NCI-H82 (cell line): ENCODE data around the gene MOCS3.

Experiments
- DNase-seq: peaks from one replicate; lab custom pipeline; 2025; lab: John Stamatoyannopoulos, UW

The MOCS3 gene

DNA sequence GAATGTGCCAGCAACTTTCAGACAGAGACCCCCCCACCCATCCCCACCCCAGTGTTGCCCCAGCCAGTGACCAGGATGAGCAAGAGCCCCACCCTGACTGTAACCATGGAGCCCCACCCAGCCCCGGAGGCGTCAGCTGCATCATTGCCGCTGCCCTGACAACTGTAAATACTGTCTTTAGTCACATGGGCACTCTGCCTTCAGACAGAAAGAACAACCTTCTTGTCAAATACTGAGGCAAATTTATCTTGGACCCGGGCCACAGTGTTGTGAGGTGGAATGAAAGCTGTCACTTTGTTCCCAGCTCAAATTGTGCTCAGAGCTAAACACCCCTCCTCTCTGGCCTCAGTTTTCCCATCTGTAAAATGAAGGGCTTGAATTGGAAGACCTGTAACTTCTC, 23.7 kb downstream of the MOCS3 start:
- no peak for DNase-seq

DNA sequence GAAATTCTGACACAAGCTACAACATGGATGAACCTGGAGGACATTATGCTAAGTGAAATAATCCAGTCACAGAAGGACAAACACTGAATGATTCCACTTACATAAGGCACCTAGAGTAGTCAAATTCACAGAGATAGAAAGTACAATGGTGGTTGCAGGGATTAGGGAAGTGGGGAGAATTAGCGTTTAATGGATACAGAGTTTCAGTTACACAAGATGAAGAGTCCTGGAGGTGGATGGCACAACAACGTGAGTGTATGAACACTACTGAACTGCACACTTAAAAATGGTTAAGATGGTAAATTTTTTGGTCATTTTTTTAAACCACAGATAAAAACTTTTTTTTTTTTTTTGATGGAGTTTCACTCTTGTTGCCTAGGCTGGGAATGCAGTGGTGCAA, 24.7 kb downstream of the MOCS3 start:
- DNase-seq = no peak

DNA sequence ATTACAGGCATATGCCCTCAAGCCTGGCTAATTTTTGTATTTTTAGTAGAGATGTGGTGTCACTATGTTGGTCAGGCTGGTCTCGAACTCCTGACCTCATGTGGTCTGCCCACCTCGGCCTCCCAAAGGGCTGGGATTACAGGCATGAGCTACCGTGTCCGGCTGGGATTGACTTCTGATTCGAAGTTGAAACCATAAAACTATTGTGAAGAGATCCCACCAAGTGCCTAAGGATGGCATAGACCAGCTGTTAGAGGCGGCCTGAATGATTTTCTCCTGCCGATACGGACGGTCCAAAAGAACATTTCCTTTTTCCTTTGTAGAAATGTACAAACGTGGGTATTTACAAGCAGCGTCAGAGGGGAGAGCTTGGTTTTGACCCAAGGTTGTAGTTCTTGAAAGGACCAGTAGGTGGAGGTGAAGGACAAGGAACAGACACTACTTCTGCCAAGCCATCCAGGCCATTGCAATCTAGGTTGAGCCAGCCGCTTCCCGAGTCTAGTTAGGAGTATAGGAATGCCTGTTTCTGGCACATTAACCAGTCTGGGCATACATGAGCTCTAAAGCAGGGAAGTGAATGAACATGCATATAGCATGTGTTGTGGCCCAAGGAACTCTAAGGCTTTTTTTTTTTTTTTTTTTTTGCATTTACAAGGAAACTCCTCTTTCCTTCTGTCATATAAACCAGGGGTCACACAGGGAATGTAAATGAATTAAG, 29.0 kb downstream of the MOCS3 start:
- peak; percentile 92 for DNase-seq

DNA sequence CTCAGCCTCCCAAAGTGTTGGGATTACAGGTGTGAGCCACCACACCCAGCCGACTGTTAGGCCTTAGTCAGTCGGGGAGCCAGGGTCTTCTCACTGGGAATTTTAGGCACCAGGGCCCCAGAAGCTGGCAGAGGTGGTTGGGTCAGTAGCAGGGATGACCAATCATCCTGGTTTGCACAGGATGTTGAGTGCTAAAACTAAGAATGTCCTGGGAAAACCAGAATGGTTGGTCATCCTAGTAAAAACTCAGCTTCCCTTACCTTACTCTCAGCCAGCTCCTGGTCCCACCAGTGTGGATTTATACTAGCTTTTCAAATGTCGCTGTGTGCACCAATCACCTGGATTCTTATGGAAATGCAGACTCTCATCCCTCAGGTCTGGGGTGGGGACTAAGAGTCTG, 32.5 kb downstream of the MOCS3 start:
- no peak for DNase-seq

DNA sequence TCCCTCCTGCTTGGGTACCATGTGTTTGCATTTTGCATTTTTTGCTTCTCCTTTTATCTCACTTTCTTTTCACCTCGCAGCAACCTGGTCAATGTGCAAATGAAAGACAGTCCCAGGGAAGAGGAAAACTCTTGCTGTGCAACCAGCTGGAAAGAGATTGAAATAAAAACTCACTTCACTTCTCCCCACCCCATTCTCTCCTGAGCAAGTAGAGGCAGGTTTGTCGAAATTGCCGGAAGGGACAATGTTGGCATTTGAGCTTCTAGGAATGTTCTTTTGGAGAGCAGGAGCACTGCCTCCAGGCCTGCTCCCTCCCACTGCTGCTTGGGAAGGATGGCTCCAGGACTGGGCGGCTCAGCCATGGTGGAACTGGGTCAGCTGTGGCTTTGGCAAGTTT, 33.7 kb downstream of the MOCS3 start:
- no peak for DNase-seq

DNA sequence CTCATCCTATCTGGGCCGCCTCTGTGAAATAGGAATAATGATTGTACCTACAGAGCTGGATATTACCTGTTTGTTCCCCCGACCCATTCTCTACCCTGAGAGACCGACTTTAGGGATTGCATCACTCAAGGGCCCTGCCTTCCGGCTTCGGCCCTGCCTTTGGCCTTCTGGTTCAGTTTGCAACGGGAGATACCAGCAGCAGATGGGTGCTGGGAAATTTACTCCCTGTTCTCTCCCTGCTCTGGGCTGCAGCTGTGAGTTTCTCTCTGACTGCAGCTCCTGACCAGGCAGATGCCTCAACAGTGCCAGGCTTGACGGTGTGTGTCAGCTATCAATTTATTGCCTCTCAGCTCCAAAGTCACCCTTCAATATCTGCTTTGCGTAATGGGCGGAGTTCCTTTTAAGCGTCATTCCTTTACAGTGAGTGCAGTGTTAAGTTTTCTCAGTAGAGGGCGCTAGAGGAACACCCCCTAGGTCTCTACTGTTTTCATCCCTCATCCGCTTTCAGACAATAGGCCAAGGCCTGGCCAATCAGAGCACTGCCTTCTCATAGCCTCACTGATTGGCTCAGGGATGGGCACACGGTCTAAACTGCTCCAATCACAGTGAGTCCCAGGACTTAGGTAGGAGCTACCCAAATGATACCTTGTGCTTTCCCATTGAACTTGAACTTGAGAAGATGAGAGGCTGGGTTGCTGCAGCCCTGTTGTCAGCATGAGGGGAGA, 34.3 kb downstream of the MOCS3 start:
- DNase-seq = peak; percentile 89

DNA sequence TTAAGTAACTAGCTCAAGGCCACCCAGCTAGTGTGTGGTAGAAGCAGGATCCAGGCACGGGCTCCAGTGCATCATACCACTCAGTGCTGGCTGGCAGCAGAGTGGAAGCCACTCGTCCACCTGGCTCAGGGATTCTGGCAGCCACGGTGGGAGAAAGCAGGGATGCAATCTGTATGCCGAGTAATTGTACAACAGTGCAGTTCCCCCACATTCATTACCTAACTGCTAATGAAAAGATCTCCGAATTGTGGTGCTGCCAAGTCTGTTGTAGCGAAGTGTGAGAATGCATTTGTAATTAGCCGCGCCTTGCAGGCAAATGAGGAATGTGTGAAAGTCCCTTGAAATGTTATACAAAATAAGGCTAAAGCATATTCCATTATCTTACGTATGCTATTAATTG, 35.3 kb downstream of the MOCS3 start:
- no peak for DNase-seq

DNA sequence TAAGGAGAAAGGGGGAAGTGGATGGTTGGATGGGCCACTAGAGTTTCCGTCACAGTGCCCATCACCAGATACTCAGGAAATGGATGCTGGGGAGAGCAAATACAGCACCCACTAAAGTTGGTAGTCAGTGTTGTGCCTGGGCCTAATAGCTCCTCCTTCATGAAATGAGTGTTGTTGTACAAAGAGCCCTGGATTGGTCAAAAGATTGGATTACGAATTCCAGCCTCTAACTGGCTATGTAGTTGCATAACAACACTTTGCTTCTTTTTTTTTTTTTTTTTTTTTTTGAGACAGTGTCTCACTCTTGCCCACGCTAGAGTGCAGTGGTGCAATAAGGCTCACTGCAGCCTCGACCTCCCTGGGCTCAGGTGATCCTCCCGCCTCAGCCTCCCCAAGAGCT, 36.9 kb downstream of the MOCS3 start:
- no peak for DNase-seq

DNA sequence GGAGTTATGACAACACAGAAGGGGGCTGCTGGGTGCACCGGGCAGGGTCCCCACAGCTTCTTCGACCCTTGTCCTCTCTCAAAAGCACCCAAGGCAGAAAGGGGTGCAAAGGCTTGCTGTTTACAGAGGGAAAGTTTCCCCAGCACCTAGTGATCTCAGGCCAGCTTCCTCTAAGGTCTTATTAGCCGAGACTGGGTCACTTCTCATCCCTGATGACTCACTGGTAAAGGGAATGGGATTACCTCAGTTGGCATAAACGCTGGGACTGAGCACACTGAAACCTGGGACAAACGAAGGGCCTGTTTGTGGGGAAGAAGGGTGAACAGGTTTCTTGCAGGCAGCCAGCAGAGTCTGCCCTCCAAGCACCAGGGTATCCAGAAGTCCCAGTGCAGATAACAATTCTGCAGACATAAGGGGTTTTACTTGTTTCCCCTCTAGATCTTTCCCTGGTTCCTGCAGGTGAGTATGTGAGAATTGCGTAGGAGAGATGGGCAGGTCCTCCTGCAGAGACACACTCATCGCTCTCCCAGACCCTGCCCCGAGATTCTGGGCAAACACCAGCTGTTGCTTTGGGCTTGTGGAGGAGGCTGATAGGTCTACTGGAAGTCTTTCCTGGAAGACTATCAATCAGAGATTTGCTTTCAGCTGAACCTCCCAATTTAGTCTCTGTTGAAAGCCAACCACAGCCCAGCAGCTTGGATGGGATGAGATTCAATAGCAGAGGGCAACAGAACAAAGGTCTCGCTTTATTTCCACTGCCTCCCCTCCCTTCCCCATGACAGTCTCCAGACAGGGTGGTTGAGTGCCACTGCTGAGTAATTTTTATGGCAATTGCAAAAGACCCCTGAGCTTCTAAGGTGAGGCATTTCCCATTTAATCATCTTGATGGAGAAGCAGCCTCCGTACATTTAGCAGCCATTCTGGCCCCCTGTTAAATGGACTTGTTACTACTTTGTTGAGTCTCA, 38.6 kb downstream of the MOCS3 start:
- DNase-seq = peak; percentile 19

DNA sequence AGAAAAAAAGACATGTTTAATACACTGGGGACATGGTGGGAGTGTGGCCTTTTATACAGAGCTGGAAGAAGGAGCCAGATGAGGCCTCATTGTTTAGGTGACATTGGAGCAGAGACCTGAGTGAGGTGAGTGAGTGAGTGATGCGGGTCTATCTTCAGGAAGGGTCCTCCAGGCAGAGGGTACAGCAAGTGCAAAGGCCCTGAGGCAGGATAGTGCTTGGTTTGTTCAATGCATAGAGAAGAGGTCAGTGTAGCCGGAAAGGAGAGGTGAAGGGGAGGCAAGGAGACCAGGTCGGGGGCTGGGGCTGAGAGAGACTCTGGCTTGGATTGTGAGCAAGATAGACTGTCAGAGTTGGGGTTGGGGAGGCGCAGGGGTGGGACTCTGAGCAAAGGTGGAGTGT, 40.7 kb downstream of the MOCS3 start:
- DNase-seq = no peak

DNA sequence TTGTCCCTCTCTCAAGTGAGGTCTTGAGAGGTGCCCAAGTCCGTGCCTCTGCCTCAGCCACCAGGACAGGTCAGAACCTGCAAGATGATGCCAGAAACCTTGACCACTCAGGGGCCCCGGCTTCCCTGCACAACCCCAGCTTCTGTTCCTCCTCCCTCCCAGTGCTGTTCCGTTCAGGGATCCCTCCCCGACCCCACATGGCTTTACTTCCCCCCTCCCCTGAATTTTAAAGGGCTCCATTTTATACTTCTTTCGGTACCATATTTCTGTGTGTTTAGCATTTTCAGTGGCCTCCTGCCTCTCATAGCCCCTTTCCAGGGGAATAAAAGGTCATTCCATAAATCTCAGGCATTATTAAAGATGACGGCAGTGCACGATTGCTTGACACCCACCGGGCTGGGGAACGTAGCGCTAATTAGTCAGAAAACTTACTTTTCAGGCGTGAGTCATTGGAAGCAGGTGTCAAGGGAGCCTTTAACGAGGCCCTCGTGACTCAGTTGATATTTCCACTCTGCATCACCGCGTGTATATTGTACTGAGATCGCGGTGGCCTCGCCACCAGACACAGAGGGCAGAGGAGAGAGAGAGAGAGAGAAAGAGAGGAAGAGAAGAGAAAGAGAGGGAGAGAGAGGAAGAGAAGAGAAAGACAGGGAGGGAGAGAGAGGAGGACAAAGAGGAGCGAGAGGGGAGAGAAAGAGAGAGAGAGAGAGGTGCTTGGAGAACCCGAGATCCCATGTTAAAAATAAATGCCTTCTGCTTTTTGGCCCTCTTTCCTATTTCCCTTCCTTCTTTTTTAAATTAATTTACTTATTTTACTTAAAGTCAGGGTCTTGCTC, 43.0 kb downstream of the MOCS3 start:
- no peak for DNase-seq

DNA sequence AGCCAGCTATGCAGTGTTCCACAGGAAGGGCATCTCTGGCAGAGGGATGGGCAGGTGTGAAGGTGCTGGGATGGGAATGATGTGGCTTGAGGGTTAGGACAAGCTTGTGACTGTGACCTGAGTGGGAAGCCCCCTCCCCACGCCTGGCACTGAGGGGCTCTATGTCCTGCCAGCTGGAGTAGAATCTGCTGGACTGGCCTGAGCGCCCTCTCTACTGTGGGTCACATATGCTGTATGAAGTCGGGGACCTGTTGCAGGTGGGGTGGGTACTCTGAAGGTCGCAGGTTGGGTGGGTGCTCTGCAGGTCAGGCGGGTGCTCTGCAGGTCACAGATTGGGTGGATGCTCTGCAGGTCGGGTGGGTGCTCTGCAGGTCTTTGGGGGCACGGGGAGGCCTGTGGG, 44.0 kb downstream of the MOCS3 start:
- DNase-seq = no peak

DNA sequence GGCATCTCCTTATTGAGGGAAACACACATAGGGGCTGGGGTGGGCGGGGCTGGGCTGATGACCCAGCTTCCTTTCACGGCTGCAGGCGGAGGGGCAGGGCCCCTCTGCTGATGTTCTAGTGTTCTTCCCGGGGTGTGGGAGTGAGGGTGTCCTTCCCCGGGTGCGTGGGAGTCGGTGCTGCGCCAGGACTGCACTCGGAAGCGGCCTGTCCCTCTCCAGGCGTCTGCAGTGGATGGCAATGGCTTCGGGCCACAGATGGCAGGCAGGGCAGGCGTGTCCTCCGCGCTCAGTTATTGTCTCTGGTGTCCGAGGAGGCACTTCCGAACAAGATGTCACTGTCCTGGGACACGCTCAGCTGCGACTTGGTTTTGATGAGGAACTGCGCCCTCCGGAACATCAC, 45.1 kb downstream of the MOCS3 start:
- DNase-seq = no peak

DNA sequence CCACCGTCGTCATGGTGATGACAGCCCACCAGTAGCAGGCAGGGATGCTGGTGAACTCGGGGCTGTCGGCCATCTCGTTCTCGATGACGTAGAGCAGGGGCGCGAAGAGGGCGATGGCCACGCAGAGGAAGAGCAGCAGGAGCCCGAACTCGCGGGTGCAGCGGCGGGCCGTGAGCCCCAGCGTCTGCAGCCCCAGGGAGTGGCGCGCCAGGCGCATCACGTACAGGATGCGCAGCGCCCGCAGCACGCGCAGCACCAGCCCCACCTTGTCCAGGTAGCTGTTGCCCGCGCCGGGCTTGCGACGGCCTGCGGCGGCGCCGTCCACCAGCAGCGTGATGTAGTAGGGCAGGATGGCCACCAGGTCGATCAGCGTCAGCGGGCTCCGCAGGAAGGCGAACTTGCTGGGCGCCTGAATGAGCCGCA, 45.7 kb downstream of the MOCS3 start:
- no peak for DNase-seq

DNA sequence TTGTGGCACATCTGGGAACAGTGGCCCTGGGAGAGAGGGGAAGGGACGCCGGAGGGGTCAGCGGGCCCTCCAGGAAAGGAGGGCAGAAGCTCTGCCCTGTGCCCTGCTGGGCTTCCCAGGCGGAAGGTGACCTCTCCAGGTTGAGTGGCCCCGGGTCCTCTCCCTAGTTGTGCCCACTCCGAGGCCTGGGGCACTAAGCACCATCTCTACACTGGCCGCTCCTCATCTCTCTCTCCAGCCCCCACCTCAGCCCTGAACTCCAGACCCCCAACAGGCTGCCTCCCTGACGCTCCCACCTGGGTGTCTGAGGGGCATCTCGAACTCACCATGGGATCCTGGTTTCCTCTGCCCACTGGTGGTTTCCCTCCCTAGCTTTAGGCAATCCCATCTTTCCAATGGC, 46.2 kb downstream of the MOCS3 start:
- no peak for DNase-seq

DNA sequence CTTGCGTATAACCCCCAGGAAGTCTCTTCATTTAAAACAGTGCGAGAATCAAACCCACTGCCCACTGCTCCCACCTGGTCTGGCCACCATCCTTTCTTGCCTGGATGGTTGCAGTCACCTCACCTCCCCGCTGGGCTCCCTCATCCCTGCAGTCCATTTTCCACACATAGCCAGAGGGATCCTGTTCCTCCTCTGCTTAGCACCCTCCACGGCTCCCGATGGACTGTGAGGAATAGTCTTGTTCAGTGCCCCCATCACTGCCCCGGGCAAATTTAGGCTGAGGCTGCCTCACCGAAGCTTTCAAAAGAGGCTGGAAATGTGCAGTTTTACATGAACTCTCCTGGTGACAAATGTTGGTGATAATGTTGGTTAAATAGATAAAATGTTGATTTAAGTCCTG, 46.6 kb downstream of the MOCS3 start:
- DNase-seq = no peak

DNA sequence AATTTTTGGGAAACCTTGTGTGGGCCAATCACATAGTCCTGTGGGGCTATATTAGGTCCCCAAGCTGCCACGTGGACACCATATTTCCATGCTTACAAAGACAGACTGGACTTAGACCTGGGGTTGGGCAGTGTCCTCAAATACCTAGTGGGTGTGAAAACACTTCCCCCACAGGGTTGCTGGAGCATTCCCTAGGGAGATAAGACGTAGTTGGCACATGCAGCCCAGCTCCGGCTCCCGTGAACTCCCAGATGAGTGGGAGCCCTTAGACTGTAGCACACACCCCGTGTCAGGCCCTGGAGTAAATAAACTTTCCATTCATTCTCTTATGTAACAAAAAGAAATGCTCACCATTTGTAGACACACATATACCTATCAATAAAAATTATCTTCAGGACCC, 50.1 kb downstream of the MOCS3 start:
- no peak for DNase-seq

DNA sequence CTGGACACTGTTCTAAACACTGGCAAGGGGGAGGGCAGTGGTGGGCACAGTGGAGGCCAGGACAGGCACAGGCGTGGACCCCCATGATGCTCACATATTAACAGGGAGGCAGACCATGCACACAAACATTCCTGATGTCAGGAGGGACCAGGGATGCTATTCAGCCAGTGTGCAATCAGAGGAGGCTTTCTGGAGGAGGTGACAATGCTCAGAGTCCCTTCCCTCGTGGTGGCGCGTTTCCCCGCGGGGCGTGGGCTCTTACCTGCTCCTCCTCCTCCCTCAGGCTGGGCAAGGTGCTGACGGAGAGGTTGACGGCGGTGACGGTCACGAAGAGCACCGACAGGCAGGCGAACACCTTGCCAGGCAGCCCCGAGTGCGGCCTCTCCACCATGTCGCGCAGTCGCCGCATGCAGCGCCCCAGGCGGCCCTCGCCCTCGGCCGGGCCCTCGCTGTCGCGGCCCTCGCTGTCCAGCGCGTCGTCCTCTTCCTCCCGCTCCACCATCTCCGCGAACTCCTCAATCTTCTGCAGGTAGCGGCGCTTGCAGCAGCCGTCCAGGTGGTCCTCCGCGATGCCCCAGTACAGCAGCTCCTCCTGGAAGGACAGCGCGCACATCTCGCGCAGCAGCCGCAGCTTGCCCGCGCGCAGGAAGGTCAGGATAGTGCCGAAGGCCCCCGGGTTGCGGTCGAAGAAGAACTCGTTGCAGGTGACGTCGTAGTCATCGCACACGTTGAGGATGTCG, 50.9 kb downstream of the MOCS3 start:
- DNase-seq = no peak

DNA sequence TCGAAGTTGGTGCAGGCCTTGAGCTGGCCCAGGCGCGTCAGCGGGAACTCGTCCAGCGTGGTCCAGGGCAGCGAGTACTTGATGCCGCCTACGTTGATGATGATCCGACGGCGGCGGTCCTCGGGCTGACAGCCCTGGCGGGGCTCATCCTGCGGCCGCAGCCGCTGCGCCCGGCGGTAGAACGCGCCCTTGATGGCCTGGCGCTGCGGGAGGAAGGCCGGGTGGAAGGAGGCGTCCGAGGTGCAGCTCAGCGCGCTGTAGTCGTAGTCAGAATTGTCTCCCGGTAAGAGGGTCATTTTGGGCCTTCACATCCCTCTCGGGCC, 51.4 kb downstream of the MOCS3 start:
- no peak for DNase-seq

DNA sequence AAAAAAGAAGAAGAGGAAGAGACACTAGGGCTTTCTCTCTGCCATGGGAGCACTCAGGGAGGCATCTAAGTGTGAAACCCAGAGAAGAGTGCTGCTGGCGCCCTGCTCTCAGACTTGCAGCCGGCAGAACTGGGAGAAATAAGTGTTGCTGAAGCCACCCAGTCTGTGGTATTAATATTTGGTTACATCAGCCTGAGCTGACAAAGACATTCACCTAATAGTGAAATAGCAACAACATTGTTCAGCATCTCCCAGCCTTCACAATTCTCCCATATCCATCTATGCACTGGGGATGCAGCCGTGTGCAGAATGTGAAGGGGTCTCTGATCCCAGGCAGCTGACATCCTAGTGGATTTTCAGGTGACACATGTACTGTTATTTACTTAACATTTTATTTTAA, 52.3 kb downstream of the MOCS3 start:
- DNase-seq = no peak

DNA sequence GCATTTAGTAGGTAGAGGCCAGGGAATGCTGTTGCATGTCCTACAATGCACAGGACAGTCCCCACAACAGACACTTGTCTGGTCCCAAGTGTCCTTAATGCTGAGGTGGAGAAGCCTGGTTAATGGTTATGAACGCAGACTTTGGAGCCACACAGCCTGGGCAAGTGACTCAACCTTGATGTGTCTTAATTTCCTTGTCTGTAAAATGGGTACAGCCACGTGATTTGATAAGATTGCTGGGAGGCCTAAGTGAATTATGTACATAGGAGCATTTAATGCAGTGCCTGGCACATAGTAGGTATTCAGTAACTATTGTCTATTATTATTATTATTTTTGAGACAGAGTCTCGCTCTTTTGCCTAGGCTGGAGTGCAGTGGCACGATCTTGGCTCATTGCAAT, 52.9 kb downstream of the MOCS3 start:
- DNase-seq = no peak
